ENCODE results near the gene BAIAP2L2. TPM values are rescaled to one million over a fixed set of nuclear protein-coding genes. Genes with fewer than 3 reads are reported as not detected.

Gene BAIAP2L2
- total and polyA plus RNA-seq, 8 donors: 0.56 to 13.8 (median 1.1) TPM

GRCh38 chr22:38049812-38050619 is 60.5 kb downstream of the BAIAP2L2 start:
- intact Hi-C loops (cut with DNase I): loop anchor here in 2 of 3 donors (5.0 to 10.0 kb wide), 3 partner anchors 297 to 535 kb away; partner anchors contain the start of gene DMC1 (in 1 of the 2)

GRCh38 chr22:38046070-38046748 is 64.3 kb downstream of the BAIAP2L2 start:
- FAIRE-seq (no peak), ATAC-seq (no peak), DNase-seq (peak in 1 of 6 donors; percentile 46)
- H3K9me3 ChIP-seq: no peaks in the 10 kb centered on the region
- H3K4me1 ChIP-seq: no peaks in the 10 kb centered on the region
- intact Hi-C loops (cut with DNase I): no loop called here
- 70% methylated on average over 13 to 14 of the region's 14 CpGs for WGBS, 2 donors
- H3K36me3 ChIP-seq: no peaks in the 10 kb centered on the region
- no peak for TF ChIP-seq CTCF (IDR thresholded peaks at IDR 0.05)
- H3K4me3 ChIP-seq: no peak overlapping the region
- no peak overlapping the region for H3K27ac ChIP-seq
- H3K27me3 ChIP-seq: no peaks in the 10 kb centered on the region

More at GRCh38 chr22:38049812-38050619, 60.5 kb downstream of the BAIAP2L2 start:
- ATAC-seq (no peak), FAIRE-seq (no peak), DNase-seq (peak in 1 of 6 donors; percentile 27)
- no peak for TF ChIP-seq CTCF (IDR thresholded peaks at IDR 0.05)
- H3K36me3 ChIP-seq: no peaks in the 10 kb centered on the region
- H3K4me3 ChIP-seq: no peak overlapping the region
- H3K27ac ChIP-seq: no peak overlapping the region
- no peaks in the 10 kb centered on the region for H3K27me3 ChIP-seq
- no peaks in the 10 kb centered on the region for H3K9me3 ChIP-seq
- H3K4me1 ChIP-seq: no peaks in the 10 kb centered on the region
- WGBS, 2 donors: 66 to 74% methylated on average over 20 of the region's 20 CpGs

- no peak for TF ChIP-seq CTCF (IDR thresholded peaks at IDR 0.05)
- H3K4me1 ChIP-seq: no peaks in the 10 kb centered on the region
- H3K36me3 ChIP-seq: no peaks in the 10 kb centered on the region
- no peaks in the 10 kb centered on the region for H3K9me3 ChIP-seq
- H3K27ac ChIP-seq: no peak overlapping the region
- ATAC-seq: no peak
- 81 to 87% methylated on average over 16 of the region's 16 CpGs for WGBS, 2 donors
- H3K4me3 ChIP-seq: no peak overlapping the region
- DNase-seq: peak in 1 of 6 donors; percentile 14
- FAIRE-seq: no peak
- H3K27me3 ChIP-seq: no peaks in the 10 kb centered on the region
- intact Hi-C loops (cut with DNase I): no loop called here
Observed at GRCh38 chr22:38043151-38044039, 67.1 kb downstream of the BAIAP2L2 start.

- TF ChIP-seq CTCF (IDR thresholded peaks at IDR 0.05): no peak
- no peak overlapping the region for H3K4me3 ChIP-seq
- 60 to 100% methylated on average over 1 of the region's 1 CpG for WGBS, 2 donors
- no peaks in the 10 kb centered on the region for H3K4me1 ChIP-seq
- DNase-seq: no peak
- H3K9me3 ChIP-seq: no peaks in the 10 kb centered on the region
- no peaks in the 10 kb centered on the region for H3K27me3 ChIP-seq
- FAIRE-seq: no peak
- intact Hi-C loops (cut with DNase I): no loop called here
- H3K27ac ChIP-seq: no peak overlapping the region
- H3K36me3 ChIP-seq: no peaks in the 10 kb centered on the region
- peak in 1 of 4 donors; percentile 29 for ATAC-seq
Observed at GRCh38 chr22:38042488-38042790, 68.0 kb downstream of the BAIAP2L2 start.

Data from pancreas (tissue), 10 donors.